Inflammatory macrophage (primary cell): ENCODE results near the gene PPID.
A peak's percentile ranks its signal among the peaks of the same experiment; 100 is the strongest.

ENCODE experiments used
- DNase-seq, 2 donors: peaks; one replicate each; pipeline ENCODE4 v3.0.0-alpha.2; 2020 to 2022

PPID gene

DNA sequence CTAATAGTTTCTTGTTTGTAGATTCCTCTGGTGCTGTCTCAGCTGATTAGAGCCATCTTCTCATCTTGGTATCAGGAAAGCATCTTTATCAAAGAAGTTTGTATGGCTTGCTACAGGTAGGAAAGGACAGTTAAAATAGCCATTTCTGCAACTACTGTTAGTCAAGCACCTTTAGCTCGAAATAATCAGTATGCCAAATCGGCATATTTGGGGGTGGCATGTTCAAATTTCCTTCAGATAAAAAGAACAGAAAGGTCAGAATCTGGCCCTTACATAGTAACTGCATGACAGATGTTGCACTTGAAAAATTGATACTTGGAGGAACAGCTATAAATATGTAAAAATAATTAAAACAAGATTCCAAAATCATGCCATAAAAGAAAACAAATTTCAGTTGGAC lies 56.3 kb downstream of the PPID start:
- no peak for DNase-seq

DNA sequence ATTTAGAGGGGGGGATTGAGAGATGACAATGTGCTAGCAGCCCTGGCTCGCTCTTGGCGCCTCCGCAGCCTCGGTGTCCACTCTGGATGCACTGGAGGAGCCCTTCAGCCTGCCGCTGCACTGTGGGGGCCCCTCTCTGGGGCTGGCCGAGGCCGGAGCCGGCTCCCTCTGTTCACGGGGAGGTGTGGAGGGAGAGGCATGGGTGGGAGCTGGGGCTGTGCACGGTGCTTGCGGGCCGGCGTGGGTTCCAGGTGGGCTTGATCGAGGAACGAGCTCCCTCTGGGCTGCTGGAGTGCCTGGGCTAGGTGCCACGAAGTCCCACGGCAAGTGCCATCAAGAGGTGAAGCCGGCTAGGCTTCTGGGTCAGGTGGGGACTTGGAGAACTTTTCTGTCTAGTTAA lies 58.4 kb downstream of the PPID start:
- DNase-seq: no peak

DNA sequence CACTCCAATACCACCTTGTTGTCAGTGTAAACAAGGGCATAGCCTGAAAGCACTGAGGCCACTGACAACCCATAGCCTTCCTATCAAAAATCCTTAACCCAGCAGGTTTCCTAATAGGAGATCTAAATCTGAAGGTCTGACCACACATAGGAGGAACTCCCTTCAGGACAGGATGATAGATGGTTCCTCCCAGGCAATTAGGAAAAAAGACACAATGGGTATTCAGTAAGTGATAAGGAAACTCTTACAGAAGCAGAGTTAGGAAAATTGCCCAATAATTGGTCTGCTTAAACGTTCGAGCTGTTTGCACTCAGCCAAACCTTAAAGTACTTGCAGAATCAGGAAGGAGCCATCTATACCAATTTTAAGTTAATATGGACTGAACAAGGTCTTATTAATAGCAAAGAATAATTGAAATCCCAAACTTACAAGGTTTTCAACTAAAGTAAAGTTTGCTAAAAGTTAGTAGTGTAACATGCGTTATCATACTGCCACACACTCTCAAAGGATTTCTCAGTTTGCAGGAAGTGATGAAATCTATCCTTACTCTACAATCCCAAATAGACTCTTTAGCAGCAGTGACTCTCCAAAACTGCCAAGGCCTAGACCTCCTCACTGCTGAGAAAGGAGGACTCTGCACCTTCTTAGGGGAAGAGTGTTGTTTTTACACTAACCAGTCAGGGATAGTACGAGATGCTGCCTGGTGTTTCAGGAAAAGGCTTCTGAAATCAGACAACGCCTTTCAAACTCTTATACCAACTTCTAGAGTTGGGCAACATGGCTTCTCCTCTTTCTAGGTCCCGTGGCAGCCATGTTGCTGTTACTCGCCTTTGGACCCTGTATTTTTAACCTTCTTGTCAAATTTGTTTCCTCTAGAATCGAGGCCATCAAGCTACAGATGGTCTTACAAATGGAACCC lies 59.2 kb downstream of the PPID start:
- DNase-seq: peak; percentile 39 to 50

GRCh38 chr4:158663255-158663654 lies 59.9 kb downstream of the PPID start:
- peak in 1 of 2 donors; percentile 24 for DNase-seq
